WTC11 (cell line): ENCODE results near the gene TMTC2. TPM values are rescaled to one million over a fixed set of nuclear protein-coding genes. Genes with fewer than 3 reads are reported as not detected.
A peak's percentile ranks its signal among the peaks of the same experiment; 100 is the strongest.

Experiments
- ATAC-seq: fragments of 200-7000 bp; cut with Tn5 transposase; 2 replicates; pipeline ENCODE4 v1.10.0; 2021; ENCODE audit warnings: mild to moderate bottlenecking, moderate library complexity
- CTCF ChIA-PET: fragments of 300-600 bp; sonication (Branson Sonifier 250); formaldehyde crosslinking; loops from one replicate; lab custom pipeline; 2021; ENCODE audit warnings: antibody characterized with exemption; lab: Charles Lee
- POLR2A ChIA-PET: fragments of 350-600 bp; sonication (Branson Sonifier 250); formaldehyde crosslinking; loops from one replicate; lab custom pipeline; 2021; ENCODE audit warnings: antibody characterized with exemption; lab: Charles Lee
- DNase-seq: peaks from one replicate; pipeline ENCODE4 v3.0.0; 2021; ENCODE audit warnings: low spot score
- H3K27ac Mint-ChIP-seq: 2 replicates; pipeline ENCODE4 v1.8.0; 2021; ENCODE audit warnings: mixed read lengths
- H3K27me3 Mint-ChIP-seq: 2 replicates; pipeline ENCODE4 v1.8.0; 2021; ENCODE audit warnings: low read depth, mild to moderate bottlenecking, moderate library complexity, mixed read lengths
- H3K36me3 Mint-ChIP-seq: 2 replicates; pipeline ENCODE4 v1.8.0; 2021; ENCODE audit warnings: mixed read lengths
- H3K4me1 Mint-ChIP-seq: 2 replicates; pipeline ENCODE4 v1.8.0; 2022; ENCODE audit warnings: mixed read lengths
- H3K4me3 Mint-ChIP-seq: 2 replicates; pipeline ENCODE4 v1.8.0; 2021; ENCODE audit warnings: mild to moderate bottlenecking, moderate library complexity, mixed read lengths
- H3K9me3 Mint-ChIP-seq: 2 replicates; pipeline ENCODE4 v1.8.0; 2021; ENCODE audit warnings: mixed read lengths
- CREB1 ChIP-seq: sonication (generic); formaldehyde crosslinking; IDR thresholded peaks from 2 replicates; pipeline ENCODE4 v1.8.0; 2023; ENCODE audit warnings: mild to moderate bottlenecking, missing genetic modification reagents
- CREM ChIP-seq: sonication (generic); formaldehyde crosslinking; IDR thresholded peaks from 2 replicates; pipeline ENCODE4 v1.8.1; 2022; ENCODE audit warnings: mild to moderate bottlenecking, missing genetic modification reagents, moderate library complexity
- EMX1 ChIP-seq: fragments of 250-450 bp; sonication (Bioruptor Pico); IDR thresholded peaks from 2 replicates; pipeline ENCODE4 v1.8.0; 2021; ENCODE audit warnings: mild to moderate bottlenecking
- FOXK1 ChIP-seq: sonication (generic); formaldehyde crosslinking; IDR thresholded peaks from 2 replicates; pipeline ENCODE4 v1.8.0; 2022; ENCODE audit warnings: mild to moderate bottlenecking, moderate library complexity, missing genetic modification reagents
- FOXP4 ChIP-seq: sonication (generic); formaldehyde crosslinking; IDR thresholded peaks from 2 replicates; pipeline ENCODE4 v1.8.0; 2022; ENCODE audit warnings: mild to moderate bottlenecking, missing genetic modification reagents
- GTF2I ChIP-seq: fragments of 250-450 bp; sonication (Bioruptor Pico); conservative IDR thresholded peaks from 2 replicates; pipeline ENCODE4 v1.4.0; 2021; ENCODE audit warnings: mild to moderate bottlenecking
- JAZF1 ChIP-seq: fragments of 250-450 bp; sonication (Bioruptor Pico); IDR thresholded peaks from 2 replicates; pipeline ENCODE4 v1.9.0; 2021; ENCODE audit warnings: moderate library complexity, mild to moderate bottlenecking, inconsistent platforms
- MYBL2 ChIP-seq: sonication (generic); formaldehyde crosslinking; IDR thresholded peaks from 2 replicates; pipeline ENCODE4 v1.8.1; 2023; ENCODE audit warnings: mild to moderate bottlenecking, moderate library complexity, missing genetic modification reagents
- NFE2L1 ChIP-seq: sonication (generic); formaldehyde crosslinking; IDR thresholded peaks from 2 replicates; pipeline ENCODE4 v1.8.1; 2023; ENCODE audit warnings: missing genetic modification reagents
- NR2C2 ChIP-seq: sonication (generic); formaldehyde crosslinking; IDR thresholded peaks from 2 replicates; pipeline ENCODE4 v1.8.0; 2022; ENCODE audit warnings: mild to moderate bottlenecking, missing genetic modification reagents
- OVOL2 ChIP-seq: fragments of 250-450 bp; sonication (Bioruptor Pico); IDR thresholded peaks from 2 replicates; pipeline ENCODE4 v1.9.0; 2021; ENCODE audit warnings: mild to moderate bottlenecking, borderline replicate concordance
- PRRX2 ChIP-seq: fragments of 250-450 bp; sonication (Bioruptor Pico); IDR thresholded peaks from 2 replicates; pipeline ENCODE4 v1.8.0; 2021; ENCODE audit warnings: mild to moderate bottlenecking
- SOX15 ChIP-seq: fragments of 250-450 bp; sonication (Bioruptor Pico); IDR thresholded peaks from 2 replicates; pipeline ENCODE4 v1.9.0; 2021; ENCODE audit warnings: mild to moderate bottlenecking
- SP1 ChIP-seq: sonication (generic); formaldehyde crosslinking; conservative IDR thresholded peaks from 2 replicates; pipeline ENCODE4 v1.8.1; 2022; ENCODE audit warnings: missing genetic modification reagents
- USF1 ChIP-seq: sonication (generic); formaldehyde crosslinking; IDR thresholded peaks from 2 replicates; pipeline ENCODE4 v1.8.0; 2022; ENCODE audit warnings: mild to moderate bottlenecking, missing genetic modification reagents
- USF2 ChIP-seq: sonication (generic); formaldehyde crosslinking; IDR thresholded peaks from 2 replicates; pipeline ENCODE4 v1.8.1; 2023; ENCODE audit warnings: mild to moderate bottlenecking, missing genetic modification reagents, moderate library complexity
- ZNF121 ChIP-seq: sonication (generic); formaldehyde crosslinking; IDR thresholded peaks from 2 replicates; pipeline ENCODE4 v1.8.0; 2023; ENCODE audit warnings: missing genetic modification reagents
- ZNF423 ChIP-seq: fragments of 250-450 bp; sonication (Bioruptor Pico); IDR thresholded peaks from 2 replicates; pipeline ENCODE4 v2.1.2; 2022; ENCODE audit warnings: mild to moderate bottlenecking, moderate library complexity
- total RNA-seq: library from RNA; stranded (reverse); gene quantifications from 3 replicates; pipeline ENCODE4 v1.2.3, GENCODE V29; 2021
- TF ChIP-seq, protein P1 (sequence below): sonication (generic); formaldehyde crosslinking; IDR thresholded peaks from 2 replicates; pipeline ENCODE4 v1.8.1; 2022; ENCODE audit warnings: mild to moderate bottlenecking, moderate library complexity, missing genetic modification reagents
- TF ChIP-seq, protein P2 (sequence below): sonication (generic); formaldehyde crosslinking; IDR thresholded peaks from 2 replicates; pipeline ENCODE4 v1.8.1; 2022; ENCODE audit warnings: low read depth, missing genetic modification reagents, borderline replicate concordance
- TF ChIP-seq, protein P3 (sequence below): fragments of 250-450 bp; sonication (Bioruptor Pico); conservative IDR thresholded peaks from 2 replicates; pipeline ENCODE4 v1.9.0; 2021; ENCODE audit warnings: mild to moderate bottlenecking
- TF ChIP-seq, protein P4 (sequence below): sonication (generic); formaldehyde crosslinking; IDR thresholded peaks from 2 replicates; pipeline ENCODE4 v1.8.1; 2023; ENCODE audit warnings: mild to moderate bottlenecking, missing genetic modification reagents, borderline replicate concordance

The TMTC2 gene
- total RNA-seq, 1 experiment from 2014 or later, result 6.4 TPM

DNA sequence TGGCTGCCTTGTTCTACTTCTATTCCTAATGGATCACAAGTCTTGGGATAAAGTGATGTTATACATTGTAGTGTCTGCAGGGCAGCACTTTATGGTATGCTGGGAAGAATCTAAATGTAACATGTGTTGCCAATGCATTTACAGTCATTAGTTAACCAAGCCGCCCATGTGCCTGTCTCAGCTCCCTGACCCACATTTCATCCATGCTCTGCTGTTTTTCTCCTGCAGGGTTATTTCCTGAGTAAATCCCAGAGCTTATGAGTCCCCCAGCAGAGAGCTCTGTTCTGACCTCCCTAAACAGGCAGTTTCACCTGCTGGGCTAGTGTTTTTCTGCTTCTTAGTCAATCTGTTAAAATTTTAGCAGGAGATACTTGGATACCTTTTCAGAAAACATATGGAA is 4.4 kb upstream of the TMTC2 start:
- no peak overlapping the region for H3K27ac Mint-ChIP-seq
- DNase-seq, result no peak
- no peaks in the 10 kb centered on the region for H3K9me3 Mint-ChIP-seq
- no peaks in the 10 kb centered on the region for H3K36me3 Mint-ChIP-seq
- TF ChIP-seq MYBL2 (CRISPR knock-in tag) (no peak), EMX1 (CRISPR knock-in tag) (no peak)
- ChIA-PET CTCF (interaction anchor here (0.8 to 1.3 kb wide), 4 partner anchors 71 to 707 kb away, joined by 3 to 4 read pairs (median 3); no protein-coding TSS in a partner anchor), POLR2A (no interaction called here)
- ATAC-seq, result no peak
- no peak overlapping the region for H3K4me3 Mint-ChIP-seq
- H3K27me3 Mint-ChIP-seq, result no peaks in the 10 kb centered on the region; the same call in 1 of the 2 replicates
- peaks cover 12% of the 10 kb centered on the region for H3K4me1 Mint-ChIP-seq

GRCh38 chr12:82682851-82683261 is 3.9 kb upstream of the TMTC2 start:
- POLR2A ChIA-PET, result no interaction called here
- Mint-ChIP-seq H3K9me3 (no peaks in the 10 kb centered on the region), H3K36me3 (no peaks in the 10 kb centered on the region), H3K4me1 (peaks cover 12% of the 10 kb centered on the region), H3K27me3 (no peaks in the 10 kb centered on the region; the same call in 1 of the 2 replicates), H3K4me3 (no peak overlapping the region), H3K27ac (no peak overlapping the region)
- CTCF ChIA-PET, result interaction anchor here (1.0 to 1.3 kb wide), 2 partner anchors 227 to 707 kb away, joined by 3 to 4 read pairs; no protein-coding TSS in a partner anchor
- TF ChIP-seq, protein P1, sequence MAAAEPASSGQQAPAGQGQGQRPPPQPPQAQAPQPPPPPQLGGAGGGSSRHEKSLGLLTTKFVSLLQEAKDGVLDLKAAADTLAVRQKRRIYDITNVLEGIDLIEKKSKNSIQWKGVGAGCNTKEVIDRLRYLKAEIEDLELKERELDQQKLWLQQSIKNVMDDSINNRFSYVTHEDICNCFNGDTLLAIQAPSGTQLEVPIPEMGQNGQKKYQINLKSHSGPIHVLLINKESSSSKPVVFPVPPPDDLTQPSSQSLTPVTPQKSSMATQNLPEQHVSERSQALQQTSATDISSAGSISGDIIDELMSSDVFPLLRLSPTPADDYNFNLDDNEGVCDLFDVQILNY, result no peak
- TF ChIP-seq, protein P2, sequence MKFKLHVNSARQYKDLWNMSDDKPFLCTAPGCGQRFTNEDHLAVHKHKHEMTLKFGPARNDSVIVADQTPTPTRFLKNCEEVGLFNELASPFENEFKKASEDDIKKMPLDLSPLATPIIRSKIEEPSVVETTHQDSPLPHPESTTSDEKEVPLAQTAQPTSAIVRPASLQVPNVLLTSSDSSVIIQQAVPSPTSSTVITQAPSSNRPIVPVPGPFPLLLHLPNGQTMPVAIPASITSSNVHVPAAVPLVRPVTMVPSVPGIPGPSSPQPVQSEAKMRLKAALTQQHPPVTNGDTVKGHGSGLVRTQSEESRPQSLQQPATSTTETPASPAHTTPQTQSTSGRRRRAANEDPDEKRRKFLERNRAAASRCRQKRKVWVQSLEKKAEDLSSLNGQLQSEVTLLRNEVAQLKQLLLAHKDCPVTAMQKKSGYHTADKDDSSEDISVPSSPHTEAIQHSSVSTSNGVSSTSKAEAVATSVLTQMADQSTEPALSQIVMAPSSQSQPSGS, result no peak
- no peak for TF ChIP-seq JAZF1
- no peak for TF ChIP-seq FOXP4 (CRISPR knock-in tag)
- TF ChIP-seq, protein P3, sequence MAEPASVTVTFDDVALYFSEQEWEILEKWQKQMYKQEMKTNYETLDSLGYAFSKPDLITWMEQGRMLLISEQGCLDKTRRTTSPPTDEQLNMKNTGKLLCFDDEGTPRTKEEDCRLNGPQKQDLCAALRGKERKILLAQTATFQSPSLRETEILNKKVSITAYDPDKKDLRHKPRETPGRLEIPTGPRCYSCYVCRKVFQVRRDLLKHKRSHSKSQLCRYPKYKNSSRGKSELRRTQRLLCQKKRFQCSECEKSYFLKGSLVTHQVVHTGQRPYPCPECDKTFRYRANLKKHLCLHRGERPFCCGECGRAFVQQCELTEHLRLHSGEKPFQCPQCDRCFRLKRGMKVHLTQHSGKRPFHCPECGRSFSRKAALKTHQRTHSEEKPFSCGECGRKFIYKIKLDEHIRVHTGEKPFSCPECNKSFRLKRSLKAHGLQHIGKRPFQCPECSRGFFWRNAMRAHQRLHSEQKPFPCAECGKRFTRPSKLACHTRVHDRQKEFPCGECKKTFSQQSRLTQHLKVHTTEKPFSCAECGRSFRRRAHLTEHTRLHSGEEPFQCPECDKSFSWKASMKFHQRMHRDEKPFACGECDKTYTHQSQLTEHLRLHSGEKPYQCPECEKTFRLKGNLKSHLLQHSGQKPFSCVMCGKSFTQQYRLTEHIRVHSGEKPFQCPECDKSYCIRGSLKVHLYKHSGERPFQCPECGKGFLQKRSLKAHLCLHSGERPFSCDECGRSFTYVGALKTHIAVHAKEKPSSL, result no peak
- no peak for TF ChIP-seq OVOL2 (CRISPR knock-in tag)
- no peak for DNase-seq
- ATAC-seq, result no peak

DNA sequence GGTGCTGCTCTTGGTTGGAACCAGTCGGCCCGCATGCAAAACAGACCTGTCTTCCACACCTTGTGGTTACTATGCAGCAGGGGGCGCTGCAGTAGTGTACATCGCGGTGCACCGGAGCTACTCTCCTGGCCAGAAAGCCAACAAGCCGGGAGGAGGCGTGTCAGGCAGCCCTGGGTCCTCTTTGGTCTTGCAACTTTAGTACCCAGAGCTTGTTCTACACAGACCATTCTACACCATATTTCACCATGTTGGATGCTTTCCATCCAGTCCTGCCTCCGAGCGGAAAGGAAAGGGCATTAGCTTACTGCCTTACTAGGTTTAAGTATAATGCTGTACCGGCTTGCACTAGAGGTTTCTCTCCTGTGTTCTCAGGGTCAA is 927 bp upstream of the TMTC2 start:
- Mint-ChIP-seq H3K9me3 (no peaks in the 10 kb centered on the region), H3K27ac (no peak overlapping the region), H3K4me1 (peaks cover 27% of the 10 kb centered on the region), H3K27me3 (peaks cover 9% of the 10 kb centered on the region), H3K4me3 (peak overlapping the region; percentile 83), H3K36me3 (no peaks in the 10 kb centered on the region)
- ATAC-seq (peak; percentile 66), DNase-seq (peak; percentile 97)
- POLR2A ChIA-PET, result interaction anchor here (1.6 kb wide), 1 partner anchor 703 kb away, joined by 6 read pairs; no protein-coding TSS in a partner anchor
- CTCF ChIA-PET, result interaction anchor here (0.6 to 3.6 kb wide), 57 partner anchors 11 to 1819 kb away, joined by 3 to 27 read pairs (median 4); partner anchors contain the start of genes CCDC59 and METTL25
- TF ChIP-seq GTF2I (CRISPR knock-in tag) (no peak), ZNF423 (no peak), NFE2L1 (CRISPR knock-in tag) (no peak), ZNF121 (CRISPR knock-in tag) (peak; percentile 86; the same call in 1 of the 2 replicates), CREM (CRISPR knock-in tag) (no peak), CREB1 (CRISPR knock-in tag) (no peak), FOXK1 (CRISPR knock-in tag) (no peak), SP1 (CRISPR knock-in tag) (no peak), USF1 (no peak), NR2C2 (CRISPR knock-in tag) (no peak), PRRX2 (CRISPR knock-in tag) (no peak), USF2 (CRISPR knock-in tag) (peak; percentile 33; the same call in 1 of the 2 replicates), EMX1 (CRISPR knock-in tag) (no peak), SOX15 (CRISPR knock-in tag) (no peak)
- TF ChIP-seq, protein P4, sequence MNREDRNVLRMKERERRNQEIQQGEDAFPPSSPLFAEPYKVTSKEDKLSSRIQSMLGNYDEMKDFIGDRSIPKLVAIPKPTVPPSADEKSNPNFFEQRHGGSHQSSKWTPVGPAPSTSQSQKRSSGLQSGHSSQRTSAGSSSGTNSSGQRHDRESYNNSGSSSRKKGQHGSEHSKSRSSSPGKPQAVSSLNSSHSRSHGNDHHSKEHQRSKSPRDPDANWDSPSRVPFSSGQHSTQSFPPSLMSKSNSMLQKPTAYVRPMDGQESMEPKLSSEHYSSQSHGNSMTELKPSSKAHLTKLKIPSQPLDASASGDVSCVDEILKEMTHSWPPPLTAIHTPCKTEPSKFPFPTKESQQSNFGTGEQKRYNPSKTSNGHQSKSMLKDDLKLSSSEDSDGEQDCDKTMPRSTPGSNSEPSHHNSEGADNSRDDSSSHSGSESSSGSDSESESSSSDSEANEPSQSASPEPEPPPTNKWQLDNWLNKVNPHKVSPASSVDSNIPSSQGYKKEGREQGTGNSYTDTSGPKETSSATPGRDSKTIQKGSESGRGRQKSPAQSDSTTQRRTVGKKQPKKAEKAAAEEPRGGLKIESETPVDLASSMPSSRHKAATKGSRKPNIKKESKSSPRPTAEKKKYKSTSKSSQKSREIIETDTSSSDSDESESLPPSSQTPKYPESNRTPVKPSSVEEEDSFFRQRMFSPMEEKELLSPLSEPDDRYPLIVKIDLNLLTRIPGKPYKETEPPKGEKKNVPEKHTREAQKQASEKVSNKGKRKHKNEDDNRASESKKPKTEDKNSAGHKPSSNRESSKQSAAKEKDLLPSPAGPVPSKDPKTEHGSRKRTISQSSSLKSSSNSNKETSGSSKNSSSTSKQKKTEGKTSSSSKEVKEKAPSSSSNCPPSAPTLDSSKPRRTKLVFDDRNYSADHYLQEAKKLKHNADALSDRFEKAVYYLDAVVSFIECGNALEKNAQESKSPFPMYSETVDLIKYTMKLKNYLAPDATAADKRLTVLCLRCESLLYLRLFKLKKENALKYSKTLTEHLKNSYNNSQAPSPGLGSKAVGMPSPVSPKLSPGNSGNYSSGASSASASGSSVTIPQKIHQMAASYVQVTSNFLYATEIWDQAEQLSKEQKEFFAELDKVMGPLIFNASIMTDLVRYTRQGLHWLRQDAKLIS (CRISPR knock-in tag), result no peak
